GM18858 (cell line): ENCODE results near the gene SDHAF2.
A peak's percentile ranks its signal among the peaks of the same experiment; 100 is the strongest.
"Not testable (repeated sequence)": the region's sequence is repeated elsewhere in the genome, so short reads cannot be mapped to it uniquely, and the experiment has no call there.

Source experiments
- ATAC-seq: cut with Tn5 transposase; IDR thresholded peaks from one replicate; pipeline ENCODE4 v1.9.1; 2021; ENCODE audit not compliant: unreplicated experiment

SDHAF2 gene

DNA sequence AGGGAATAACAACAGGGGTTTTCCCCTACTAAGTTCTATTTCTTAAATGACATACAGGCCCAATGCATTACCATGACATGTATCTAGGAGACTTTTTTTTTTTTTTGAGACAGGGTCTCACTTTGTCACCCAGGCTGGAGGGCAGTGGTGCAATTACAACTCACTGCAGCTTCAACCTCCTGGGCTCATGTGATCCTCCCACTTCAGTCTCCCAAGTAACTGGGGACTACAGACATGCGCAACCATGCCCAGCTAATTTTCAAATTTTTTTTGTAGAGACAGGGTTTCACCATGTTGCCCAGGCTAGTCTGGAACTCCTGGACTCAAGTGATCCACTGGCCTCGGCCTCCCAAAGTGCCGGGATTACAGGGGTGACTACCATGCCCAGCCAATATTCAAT, 7.7 kb upstream of the SDHAF2 start:
- no peak for ATAC-seq

- ATAC-seq: no peak
These were observed 4.4 kb upstream of the SDHAF2 start for GRCh38 chr11:61425367-61426131.

DNA sequence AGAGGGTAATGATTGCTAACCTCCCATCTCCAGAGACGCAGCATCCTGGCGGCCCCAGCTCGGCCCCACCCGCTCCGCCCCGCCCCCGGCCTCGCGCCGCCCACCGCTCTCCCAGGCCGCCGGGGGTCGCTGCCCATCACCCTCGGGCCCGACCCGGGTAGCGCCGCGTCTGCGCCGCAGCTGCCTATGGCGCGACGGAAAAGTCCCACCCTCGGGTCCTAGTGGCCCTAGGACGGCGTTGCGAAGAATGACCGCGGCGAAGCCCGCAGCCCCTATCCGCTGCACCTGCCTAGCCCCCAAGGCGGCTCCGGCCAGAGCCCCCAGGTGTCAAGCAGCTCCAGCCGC, 606 bp upstream of the SDHAF2 start:
- peak; percentile 15 for ATAC-seq

DNA sequence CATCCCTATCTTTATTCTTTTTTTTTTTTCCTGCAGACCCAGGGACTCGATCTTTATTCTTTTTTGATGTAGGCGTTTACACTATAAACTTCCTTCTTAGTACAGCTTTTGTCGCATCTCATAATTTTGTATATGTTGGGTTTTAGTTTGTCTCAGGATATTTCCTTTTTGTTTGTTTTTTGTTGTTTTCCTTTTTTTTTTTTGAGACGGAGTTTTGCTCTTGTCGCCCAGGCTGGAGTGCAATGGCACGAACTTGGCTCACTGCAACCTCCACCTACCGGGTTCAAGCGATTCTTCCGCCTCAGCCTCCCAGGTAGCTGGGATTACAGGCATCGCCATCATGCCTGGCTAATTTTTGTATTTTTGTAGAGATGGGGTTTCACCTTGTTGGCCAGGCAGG, 915 bp downstream of the SDHAF2 start:
- not testable (repeated sequence) for ATAC-seq

DNA sequence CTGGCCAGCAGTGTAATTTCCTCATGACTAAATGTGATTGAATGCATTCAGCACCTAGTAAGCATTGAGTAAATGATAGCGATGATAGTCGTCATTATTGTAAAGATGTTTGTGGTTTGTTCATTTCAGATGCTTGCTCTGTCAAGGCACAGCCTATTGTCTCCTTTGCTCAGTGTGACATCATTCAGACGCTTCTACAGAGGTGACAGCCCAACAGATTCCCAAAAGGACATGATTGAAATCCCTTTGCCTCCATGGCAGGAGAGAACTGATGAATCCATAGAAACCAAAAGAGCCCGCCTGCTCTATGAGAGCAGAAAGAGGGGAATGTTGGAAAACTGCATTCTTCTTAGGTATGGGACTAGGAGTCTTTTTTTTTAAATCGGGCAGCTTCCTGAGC, 7.6 kb downstream of the SDHAF2 start:
- no peak for ATAC-seq

- no peak for ATAC-seq
These were observed 9.7 kb downstream of the SDHAF2 start for GRCh38 chr11:61439615-61440014.

DNA sequence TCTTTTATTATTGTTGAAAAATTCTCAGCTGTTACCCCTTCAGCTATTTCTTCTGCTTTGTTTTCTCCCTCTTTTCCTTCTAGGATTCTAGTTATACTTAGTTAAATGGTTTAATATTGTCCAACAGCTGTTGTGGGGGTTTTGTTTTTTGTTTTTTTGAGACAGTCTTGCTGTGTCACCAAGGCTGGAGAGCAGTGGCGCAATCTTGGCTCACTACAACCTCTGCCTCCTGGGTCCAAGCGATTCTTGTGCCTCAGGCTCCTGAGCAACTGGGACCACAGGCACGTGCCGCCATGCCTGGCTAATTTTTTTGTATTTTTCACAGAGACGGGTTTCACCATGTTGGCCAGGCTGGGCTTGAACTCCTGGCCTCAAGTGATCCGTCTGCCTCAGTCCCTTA, 12.7 kb downstream of the SDHAF2 start:
- no peak for ATAC-seq

DNA sequence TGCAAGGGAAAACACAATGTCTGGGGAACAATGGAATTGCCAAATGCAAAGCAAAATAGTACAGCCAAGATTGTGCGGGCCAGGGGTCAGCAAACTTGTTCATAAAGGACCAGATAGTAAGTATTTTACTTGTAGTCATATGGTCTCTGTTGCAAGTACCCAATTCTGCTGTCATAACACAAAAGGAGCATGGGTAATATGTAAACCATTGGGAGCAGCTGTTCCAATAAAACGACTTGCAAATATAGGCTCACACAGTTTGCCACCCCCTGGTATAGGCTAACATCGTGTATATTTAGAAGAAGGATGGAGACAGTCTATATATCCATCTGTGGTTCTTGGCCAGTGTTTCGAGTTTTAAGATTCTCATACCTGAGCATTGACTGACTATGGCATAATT, 15.6 kb downstream of the SDHAF2 start:
- ATAC-seq: no peak

DNA sequence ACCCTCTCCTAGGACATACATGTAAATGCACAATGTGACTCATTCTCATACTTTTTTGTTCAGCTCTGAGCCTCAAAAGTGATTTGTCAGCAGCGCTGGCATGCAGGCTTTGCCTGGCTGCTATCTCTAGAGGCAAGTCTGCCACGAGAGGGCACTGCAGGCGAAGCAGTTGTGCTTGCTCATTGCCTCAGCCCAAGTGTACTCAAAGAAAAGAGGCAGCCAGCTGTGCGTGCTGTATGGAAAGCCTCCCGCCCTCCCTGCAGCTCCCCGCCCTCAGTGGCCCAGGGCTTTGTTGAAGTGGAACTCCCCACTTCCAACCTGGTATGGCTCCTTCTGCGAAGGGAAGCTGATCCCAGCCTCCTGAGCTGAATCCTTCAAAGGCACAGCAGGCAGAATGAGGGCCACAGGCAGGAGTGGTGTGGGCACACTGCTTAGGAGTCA, 16.3 kb downstream of the SDHAF2 start:
- peak; percentile 60 for ATAC-seq

DNA sequence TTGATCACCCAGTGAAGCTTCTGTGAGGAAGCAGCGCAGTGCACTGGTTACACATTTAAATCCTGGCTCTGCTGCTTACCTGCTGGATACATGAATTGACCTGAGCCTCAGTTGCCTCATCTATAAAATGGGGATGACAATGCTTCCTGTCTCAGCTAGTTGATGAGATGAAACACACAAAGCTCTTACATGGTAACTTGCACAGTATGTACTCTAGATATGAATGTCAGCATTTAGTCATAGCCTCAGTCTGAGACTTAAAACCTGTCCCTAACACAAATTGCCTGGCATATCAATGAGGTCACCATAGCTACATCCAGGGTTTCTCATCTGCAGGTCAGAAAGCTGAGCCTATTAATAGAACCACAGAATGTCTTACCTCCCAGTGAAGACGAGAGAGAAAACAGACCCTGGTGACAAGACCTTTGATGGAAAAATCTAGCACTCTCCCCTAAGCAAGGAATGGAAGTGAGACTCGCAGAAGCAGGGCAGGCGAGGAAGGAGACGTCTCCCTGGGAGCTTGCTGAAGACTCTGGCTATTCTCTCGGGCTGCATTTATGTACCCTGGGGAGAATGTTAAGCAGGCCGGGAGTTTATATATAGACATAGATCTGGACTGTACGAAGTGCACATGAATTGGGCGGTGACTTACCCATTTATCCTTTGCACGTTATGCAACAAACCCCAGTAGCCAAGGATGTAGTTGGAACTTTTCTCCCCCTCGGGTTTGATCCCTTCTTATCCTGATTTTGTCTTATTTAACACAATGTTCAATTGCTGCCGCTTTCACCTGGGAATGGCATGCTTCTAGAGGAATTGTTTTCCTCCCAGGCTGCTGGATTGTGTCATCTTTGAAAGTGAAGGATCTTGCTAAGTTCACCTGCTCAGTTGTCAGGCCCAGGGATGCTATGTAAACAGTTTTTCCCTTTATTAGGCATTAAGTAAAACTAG, 18.0 kb downstream of the SDHAF2 start:
- ATAC-seq: no peak

GRCh38 chr11:61448552-61448927, 18.6 kb downstream of the SDHAF2 start:
- ATAC-seq: no peak

GRCh38 chr11:61452825-61453224, 22.9 kb downstream of the SDHAF2 start:
- no peak for ATAC-seq

DNA sequence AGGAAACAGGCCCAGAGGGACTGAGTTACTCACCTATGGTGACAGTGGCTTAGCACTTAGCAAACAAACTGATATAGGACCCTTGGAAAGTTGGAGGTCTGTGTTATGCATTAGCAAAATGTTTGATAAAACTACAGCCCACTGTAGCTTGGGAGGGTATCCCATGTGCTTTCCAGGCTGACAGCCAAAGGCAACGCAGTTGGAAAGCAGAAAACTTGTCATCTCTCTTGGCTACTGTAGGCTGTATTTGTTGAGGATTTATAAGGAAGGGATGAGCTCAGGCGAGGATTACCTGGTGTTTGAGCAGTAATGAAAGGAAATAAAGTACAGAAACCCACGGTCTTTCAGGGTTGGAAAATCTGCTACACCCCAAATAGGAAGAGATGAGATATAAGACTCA, 23.8 kb downstream of the SDHAF2 start:
- no peak for ATAC-seq

GRCh38 chr11:61454520-61454919, 24.6 kb downstream of the SDHAF2 start:
- ATAC-seq: no peak

DNA sequence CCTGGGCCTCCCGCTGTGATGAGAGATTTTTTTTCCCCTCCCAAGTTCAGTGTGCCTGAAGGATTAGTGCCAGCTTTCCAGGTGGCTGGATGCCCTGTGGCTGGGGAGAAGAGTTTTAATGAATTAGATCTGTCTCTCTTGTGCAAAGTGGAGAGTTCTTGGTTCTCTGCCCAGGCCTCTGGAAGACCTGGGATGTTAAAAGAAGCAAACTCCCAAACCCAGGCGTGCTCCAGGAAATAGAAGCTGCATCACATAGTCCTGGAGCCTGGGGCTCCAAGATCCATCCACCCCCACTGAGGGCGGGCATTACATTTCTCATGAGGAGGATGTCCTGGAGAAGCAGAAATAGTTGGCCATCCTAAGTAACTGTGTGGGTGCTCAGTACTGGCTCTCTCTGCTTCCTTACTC, 30.6 kb downstream of the SDHAF2 start:
- ATAC-seq: no peak

GRCh38 chr11:61460986-61461385, 31.1 kb downstream of the SDHAF2 start:
- ATAC-seq: no peak

GRCh38 chr11:61467602-61468001, 37.7 kb downstream of the SDHAF2 start:
- not testable (repeated sequence) for ATAC-seq

DNA sequence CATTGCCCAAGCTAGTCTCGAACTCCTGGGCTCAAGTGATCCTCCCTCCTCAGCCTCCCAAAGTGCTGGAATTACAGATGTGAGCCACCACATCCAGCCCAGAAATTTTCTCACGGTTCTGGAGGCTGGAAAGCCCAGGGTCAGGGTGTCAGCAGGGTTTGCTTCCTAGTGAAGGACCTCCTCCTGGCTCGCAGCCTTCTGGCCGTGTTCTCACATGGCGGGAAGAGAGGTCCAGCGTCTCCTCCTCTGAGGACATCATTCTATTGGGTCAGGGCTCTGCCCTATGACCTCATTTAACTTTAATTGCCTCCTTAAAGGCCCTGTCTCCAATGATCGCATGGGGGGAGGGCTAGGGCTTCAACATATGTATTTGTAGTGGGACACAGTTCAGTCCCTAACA, 38.1 kb downstream of the SDHAF2 start:
- no peak for ATAC-seq

DNA sequence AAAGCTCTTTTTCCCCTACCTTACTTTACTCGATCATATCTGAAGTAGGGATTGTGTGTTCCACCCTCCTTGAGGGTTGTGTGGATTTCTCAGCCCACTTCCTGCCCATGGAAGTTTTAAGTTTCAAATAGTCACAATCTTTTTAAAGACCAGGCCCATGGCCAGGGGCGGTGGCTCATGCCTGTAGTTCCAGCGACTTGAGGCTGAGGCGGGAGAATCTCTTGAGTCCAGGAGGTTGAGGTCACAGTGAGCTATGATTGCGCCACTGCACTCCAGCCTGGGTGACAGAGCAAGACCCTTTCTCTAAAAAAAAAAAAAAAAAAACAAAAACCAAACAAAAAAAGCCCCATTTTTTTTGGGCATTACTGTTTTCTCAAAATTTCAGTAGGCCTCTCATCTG, 42.4 kb downstream of the SDHAF2 start:
- ATAC-seq: no peak

DNA sequence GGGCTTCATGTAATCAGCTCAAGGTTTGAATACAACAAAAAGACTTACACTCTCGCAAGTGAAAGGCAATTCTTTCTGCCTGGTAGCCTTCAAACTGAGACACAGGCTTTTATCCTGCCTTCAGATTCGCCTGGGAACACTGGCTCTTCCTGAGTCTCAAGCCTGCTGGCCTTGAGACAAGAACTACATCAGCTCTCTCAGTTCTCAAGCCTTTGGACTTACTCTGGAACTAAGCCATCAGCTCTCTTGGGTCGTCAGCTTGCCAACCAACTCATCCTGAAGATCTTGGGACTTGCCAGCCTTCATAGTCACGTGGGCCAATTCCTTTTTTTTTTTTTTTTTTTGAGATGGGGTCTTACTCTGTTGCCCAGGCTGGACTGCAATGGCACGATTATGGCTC, 42.9 kb downstream of the SDHAF2 start:
- no peak for ATAC-seq

- ATAC-seq: no peak
These were observed 43.6 kb downstream of the SDHAF2 start for GRCh38 chr11:61473370-61474012.
